Measurements from ENCODE around the gene CUX1.
"Not testable (repeated sequence)": the region's sequence is repeated elsewhere in the genome, so short reads cannot be mapped to it uniquely, and the experiment has no call there.

Gene CUX1

DNA sequence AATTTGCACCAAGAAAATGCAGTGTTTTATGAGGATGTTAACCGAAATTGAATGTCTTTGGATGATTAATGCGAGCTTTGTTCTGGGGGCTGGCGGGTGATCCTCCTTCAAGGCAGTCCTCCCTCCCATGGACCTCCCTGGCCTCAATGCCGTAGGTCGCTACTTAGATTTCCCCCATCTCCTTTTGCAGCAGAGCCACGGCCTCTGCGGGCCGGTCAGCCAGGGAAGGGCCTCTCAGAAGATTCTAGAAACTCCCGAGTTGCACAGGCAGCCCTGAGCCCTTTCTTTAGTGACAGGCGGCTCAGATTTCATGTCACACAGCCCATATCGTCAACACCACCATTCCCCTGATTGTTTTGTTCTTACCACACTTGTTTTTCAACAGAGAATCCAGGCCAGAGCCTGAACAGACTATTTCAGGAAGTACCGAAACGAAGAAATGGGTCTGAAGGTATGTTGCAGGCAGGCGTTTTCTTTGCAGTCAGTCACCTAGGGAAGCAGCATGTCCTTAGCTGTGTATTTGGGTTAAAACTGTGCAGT is 381.1 kb downstream of the CUX1 start:
- no peak for DNase-seq

GRCh38 chr7:102201576-102201975 is 384.1 kb downstream of the CUX1 start:
- DNase-seq = no peak

- DNase-seq = no peak
These were observed 385.1 kb downstream of the CUX1 start for GRCh38 chr7:102202556-102202955.

GRCh38 chr7:102203218-102203617 is 385.8 kb downstream of the CUX1 start:
- DNase-seq = no peak

- no peak for DNase-seq
These were observed 386.8 kb downstream of the CUX1 start for GRCh38 chr7:102204212-102204611.

GRCh38 chr7:102205915-102206314 is 388.5 kb downstream of the CUX1 start:
- DNase-seq = no peak

DNA sequence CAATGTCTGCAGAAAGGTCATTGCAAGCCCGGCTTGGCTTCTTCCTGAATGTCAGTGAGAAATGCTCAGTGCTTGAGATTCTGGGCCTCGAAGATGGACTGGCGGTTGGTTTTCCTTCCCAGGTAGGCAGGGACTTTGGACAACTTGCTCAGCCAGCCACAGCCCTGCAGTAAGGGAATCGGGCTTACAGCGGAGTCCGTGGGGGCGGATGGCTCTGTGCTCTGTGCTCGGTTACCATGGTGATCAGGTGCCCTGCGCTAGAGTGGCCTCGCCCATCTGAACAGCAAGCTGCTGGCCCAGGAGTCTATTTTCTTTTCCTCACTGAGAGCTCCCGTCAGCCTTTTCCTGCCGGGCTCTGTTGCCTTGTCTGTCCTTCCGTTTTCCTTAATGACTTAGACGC is 391.4 kb downstream of the CUX1 start:
- DNase-seq = no peak

GRCh38 chr7:102210787-102211186 is 393.4 kb downstream of the CUX1 start:
- no peak for DNase-seq

- no peak for DNase-seq
These were observed 394.4 kb downstream of the CUX1 start for GRCh38 chr7:102211590-102212550.

DNA sequence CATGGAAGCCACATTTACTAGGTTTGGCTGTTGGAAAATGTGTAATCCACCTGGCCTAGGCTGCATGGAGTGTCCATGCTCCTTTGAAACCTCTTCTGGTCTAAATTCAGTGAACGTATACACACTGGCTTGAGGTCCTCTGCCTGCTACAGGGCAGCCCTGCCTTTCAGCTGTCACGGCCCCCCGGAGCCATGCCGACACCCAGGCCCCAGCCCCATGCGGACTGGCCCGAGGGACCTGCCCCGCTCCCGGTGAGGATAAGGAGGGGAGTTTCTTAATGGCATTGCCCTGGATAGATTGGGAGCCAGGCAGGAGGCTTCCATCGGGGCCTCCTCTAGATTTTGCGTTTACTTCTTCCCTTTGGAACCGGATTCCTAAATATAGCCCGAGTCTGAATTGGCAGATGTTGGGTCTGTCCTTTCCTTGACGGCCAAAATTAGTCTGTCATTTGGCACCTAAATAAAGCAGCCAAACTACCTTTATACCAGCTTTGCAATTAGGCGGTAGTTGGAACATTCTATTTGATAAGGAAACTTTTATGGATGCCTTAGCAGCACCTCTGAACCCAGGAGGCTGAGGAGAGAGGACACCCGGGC is 397.1 kb downstream of the CUX1 start:
- DNase-seq = no peak

- no peak for DNase-seq
These were observed 397.8 kb downstream of the CUX1 start for GRCh38 chr7:102215256-102215655.

- DNase-seq = no peak
These were observed 398.3 kb downstream of the CUX1 start for GRCh38 chr7:102215711-102216110.

GRCh38 chr7:102216573-102217314 is 399.3 kb downstream of the CUX1 start:
- no peak for DNase-seq

DNA sequence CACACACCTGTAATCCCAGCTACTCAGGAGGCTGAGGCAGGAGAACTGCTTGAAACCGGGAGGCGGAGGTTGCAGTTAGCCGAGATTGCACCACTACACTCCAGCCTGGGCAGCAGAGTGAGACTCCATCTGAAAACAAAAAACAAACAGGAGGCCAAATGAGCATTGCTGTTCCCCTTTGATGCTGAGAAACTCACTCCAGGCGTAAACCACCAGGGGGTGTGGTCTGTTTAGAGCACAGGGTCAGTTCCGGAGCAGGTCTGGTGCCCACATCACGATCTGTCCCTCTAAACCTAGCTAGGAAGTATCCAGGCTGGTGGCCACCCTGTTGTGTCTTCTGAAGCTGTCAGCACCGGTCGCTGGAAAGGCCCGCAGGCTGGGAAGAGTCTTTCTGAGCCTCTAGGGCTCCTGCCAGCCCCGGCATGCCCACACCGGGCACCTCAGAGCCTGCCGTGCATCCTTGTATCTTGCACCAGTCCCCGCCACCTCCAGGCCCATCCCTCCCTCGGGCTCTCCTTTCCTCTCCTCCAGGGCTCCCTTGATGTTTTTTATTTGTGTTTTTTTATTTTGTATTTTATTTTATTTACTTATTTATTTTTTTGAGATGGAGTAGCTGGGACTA is 402.9 kb downstream of the CUX1 start:
- DNase-seq = no peak

- DNase-seq = no peak
These were observed 403.8 kb downstream of the CUX1 start for GRCh38 chr7:102220960-102221800.

GRCh38 chr7:102221961-102222360 is 404.5 kb downstream of the CUX1 start:
- DNase-seq = no peak

DNA sequence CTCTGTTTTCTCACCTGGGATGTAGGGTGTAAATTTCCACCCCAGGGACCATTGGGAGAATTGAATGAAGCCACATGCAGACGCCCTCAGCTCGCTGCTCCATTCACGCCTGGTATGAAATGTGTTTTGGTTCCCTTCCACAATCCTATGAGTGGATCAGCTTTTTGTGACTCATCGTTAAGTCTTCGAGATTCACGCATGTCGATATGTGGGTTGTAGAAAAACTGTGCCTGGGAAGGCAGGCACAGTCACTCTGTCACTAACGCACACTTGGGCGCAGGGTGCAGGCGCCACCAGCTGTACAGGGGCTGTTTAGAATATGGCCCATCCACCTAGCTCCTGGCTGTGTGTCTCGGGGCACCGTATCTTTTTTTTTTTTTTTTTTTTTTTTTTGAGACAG is 405.0 kb downstream of the CUX1 start:
- DNase-seq = no peak

GRCh38 chr7:102223184-102223583 is 405.8 kb downstream of the CUX1 start:
- no peak for DNase-seq

DNA sequence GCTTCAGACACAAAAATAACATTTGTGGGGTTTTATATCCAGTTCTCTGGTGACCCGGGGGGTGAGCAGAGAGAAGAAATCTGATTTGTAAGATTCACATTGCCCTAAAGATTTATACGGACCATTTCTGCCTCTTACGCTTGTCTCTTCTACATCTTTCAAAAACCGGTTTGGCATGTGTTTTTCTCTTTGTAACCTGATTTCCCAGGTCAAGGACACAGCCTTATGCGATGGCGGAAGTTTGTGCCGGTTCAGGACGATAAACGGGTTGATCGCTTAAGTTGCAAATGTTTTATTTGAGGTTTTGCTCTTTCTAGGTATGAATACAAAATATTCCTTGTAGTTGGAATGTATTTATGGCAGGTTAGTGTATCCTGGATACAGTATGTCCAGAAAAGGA is 407.6 kb downstream of the CUX1 start:
- DNase-seq = no peak

DNA sequence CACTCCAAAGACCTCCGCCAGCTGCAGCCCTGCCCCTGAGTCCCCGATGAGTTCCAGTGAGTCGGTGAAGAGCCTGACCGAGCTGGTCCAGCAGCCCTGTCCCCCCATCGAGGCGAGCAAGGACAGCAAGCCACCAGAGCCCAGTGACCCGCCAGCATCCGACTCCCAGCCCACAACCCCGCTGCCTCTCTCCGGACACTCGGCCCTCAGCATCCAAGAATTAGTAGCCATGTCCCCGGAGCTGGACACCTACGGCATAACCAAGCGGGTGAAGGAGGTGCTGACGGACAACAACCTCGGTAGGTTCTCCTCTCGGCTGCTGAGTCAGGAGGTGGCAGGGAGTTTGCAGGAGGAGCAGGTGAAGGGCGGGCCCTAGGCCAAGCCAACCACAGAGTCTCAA is 409.9 kb downstream of the CUX1 start:
- no peak for DNase-seq

GRCh38 chr7:102228935-102229334 is 411.5 kb downstream of the CUX1 start:
- DNase-seq = no peak

DNA sequence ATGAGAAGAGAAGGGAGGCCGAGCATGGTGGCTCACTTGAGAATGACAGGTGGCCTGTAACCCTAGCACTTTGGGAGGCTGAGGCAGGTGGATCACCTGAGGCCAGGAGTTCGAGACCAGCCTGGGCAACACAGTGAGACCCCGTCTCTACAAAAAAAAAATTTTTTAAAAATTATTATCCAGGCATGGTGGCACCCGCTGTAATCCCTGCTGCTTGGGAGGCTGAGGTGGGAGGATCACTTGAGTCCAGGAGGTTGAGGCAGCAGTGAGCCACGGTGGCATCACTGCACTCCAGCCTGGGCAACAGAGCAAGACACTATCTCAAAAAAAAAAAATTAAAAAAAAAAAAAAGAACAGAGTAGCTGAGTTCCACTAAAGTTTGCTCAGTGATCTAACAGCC is 412.7 kb downstream of the CUX1 start:
- not testable (repeated sequence) for DNase-seq

Data from T-helper 9 cell (primary cell).